Measurements from ENCODE around the gene TSEN54. TPM values are rescaled to one million over a fixed set of nuclear protein-coding genes. Genes with fewer than 3 reads are reported as not detected.

Gene TSEN54
- total RNA-seq, 1 experiment from 2014 or later, result 36.6 TPM

GRCh38 chr17:75535871-75536270 is 19.5 kb downstream of the TSEN54 start:
- H3K4me1 ChIP-seq (ENCODE audit: insufficient read depth, low read length, poor library complexity, severe bottlenecking), result no peaks in the 10 kb centered on the region
- TF ChIP-seq EZH2 (IDR thresholded peaks at IDR 0.05; ENCODE audit: borderline replicate concordance, low read depth, low read length, poor library complexity, severe bottlenecking), result no peak
- intact Hi-C loops (cut with micrococcal nuclease; ENCODE audit: unreplicated experiment), result no loop called here
- no peaks in the 10 kb centered on the region for H3K9me3 ChIP-seq (ENCODE audit: low read depth, low read length, poor library complexity, severe bottlenecking)
- H3K4me3 ChIP-seq (ENCODE audit: low read depth, low read length, poor library complexity, severe bottlenecking), result no peak overlapping the region
- H3K36me3 ChIP-seq (ENCODE audit: insufficient read depth, low read length, poor library complexity, severe bottlenecking), result no peaks in the 10 kb centered on the region
- DNase-seq (ENCODE audit: low spot score), result no peak
- no peak overlapping the region for H3K27ac ChIP-seq (ENCODE audit: low read depth, low read length, poor library complexity, severe bottlenecking)
- H3K27me3 ChIP-seq (replicated peaks; ENCODE audit: insufficient read depth, low read depth, low read length, poor library complexity), result no peaks in the 10 kb centered on the region
- ChIA-PET CTCF (no interaction called here), POLR2A (ENCODE audit: low non-redundant PET) (no interaction called here)
- no TSS peak for BruUV-seq (replicated peaks)

- no peaks in the 10 kb centered on the region for H3K27me3 ChIP-seq (replicated peaks; ENCODE audit: insufficient read depth, low read depth, low read length, poor library complexity)
- intact Hi-C loops (cut with micrococcal nuclease; ENCODE audit: unreplicated experiment), result no loop called here
- ChIA-PET POLR2A (ENCODE audit: low non-redundant PET) (no interaction called here), CTCF (no interaction called here)
- H3K9me3 ChIP-seq (ENCODE audit: low read depth, low read length, poor library complexity, severe bottlenecking), result no peaks in the 10 kb centered on the region
- BruUV-seq (replicated peaks), result no TSS peak
- H3K27ac ChIP-seq (ENCODE audit: low read depth, low read length, poor library complexity, severe bottlenecking), result no peak overlapping the region
- H3K4me1 ChIP-seq (ENCODE audit: insufficient read depth, low read length, poor library complexity, severe bottlenecking), result no peaks in the 10 kb centered on the region
- TF ChIP-seq EZH2 (IDR thresholded peaks at IDR 0.05; ENCODE audit: borderline replicate concordance, low read depth, low read length, poor library complexity, severe bottlenecking), result no peak
- no peak for TF ChIP-seq CTCF (conservative IDR thresholded peaks at IDR 0.05; ENCODE audit: low read depth, low read length)
- H3K4me3 ChIP-seq (ENCODE audit: low read depth, low read length, poor library complexity, severe bottlenecking), result no peak overlapping the region
- H3K36me3 ChIP-seq (ENCODE audit: insufficient read depth, low read length, poor library complexity, severe bottlenecking), result no peaks in the 10 kb centered on the region
- DNase-seq (ENCODE audit: low spot score), result no peak
Measured at GRCh38 chr17:75536366-75536765, 20.0 kb downstream of the TSEN54 start.

GRCh38 chr17:75539967-75540729 is 23.8 kb downstream of the TSEN54 start:
- Histone ChIP-seq H3K4me1 (ENCODE audit: insufficient read depth, low read length, poor library complexity, severe bottlenecking) (no peaks in the 10 kb centered on the region), H3K4me3 (ENCODE audit: low read depth, low read length, poor library complexity, severe bottlenecking) (no peak overlapping the region), H3K27me3 (replicated peaks; ENCODE audit: insufficient read depth, low read depth, low read length, poor library complexity) (no peaks in the 10 kb centered on the region), H3K36me3 (ENCODE audit: insufficient read depth, low read length, poor library complexity, severe bottlenecking) (no peaks in the 10 kb centered on the region), H3K27ac (ENCODE audit: low read depth, low read length, poor library complexity, severe bottlenecking) (no peak overlapping the region), H3K9me3 (ENCODE audit: low read depth, low read length, poor library complexity, severe bottlenecking) (no peaks in the 10 kb centered on the region)
- no peak for DNase-seq (ENCODE audit: low spot score)
- BruUV-seq (replicated peaks), result no TSS peak
- CTCF ChIA-PET, result no interaction called here
- POLR2A ChIA-PET (ENCODE audit: low non-redundant PET), result no interaction called here
- intact Hi-C loops (cut with micrococcal nuclease; ENCODE audit: unreplicated experiment), result no loop called here
- TF ChIP-seq CTCF (conservative IDR thresholded peaks at IDR 0.05; ENCODE audit: low read depth, low read length), result no peak
- no peak for TF ChIP-seq EZH2 (IDR thresholded peaks at IDR 0.05; ENCODE audit: borderline replicate concordance, low read depth, low read length, poor library complexity, severe bottlenecking)

All from A673 (cell line).